Neutrophil (primary cell): Measurements from ENCODE around the gene TRAF1.

Source experiments
- H3K27ac ChIP-seq: fragments of 200-600 bp; sonication (generic); 2 replicates; pipeline ENCODE4 v1.5.1; 2016; ENCODE audit warnings: mild to moderate bottlenecking, moderate library complexity
- H3K27me3 ChIP-seq: fragments of 200-600 bp; sonication (generic); 2 replicates; pipeline ENCODE4 v1.6.0; 2016; ENCODE audit warnings: mild to moderate bottlenecking
- H3K36me3 ChIP-seq: fragments of 200-600 bp; sonication (generic); 2 replicates; pipeline ENCODE4 v1.5.1; 2017
- H3K4me1 ChIP-seq, 2 experiments: fragments of 200-600 bp in 1 of 2; sonication (generic) in 1 of 2; 1 replicate in 1 of 2; 2 replicates in 1 of 2; pipeline versions ENCODE4 v1.5.1 to v1.6.1; 2013 to 2016; ENCODE audit warnings: low read depth in 1 of 2, low read length in 1 of 2, mild to moderate bottlenecking in 1 of 2, moderate library complexity in 1 of 2; ENCODE audit not compliant: control insufficient read depth in 1 of 2, insufficient read depth in 1 of 2
- H3K4me3 ChIP-seq, 2 experiments: fragments of 200-600 bp in 1 of 2; sonication (generic) in 1 of 2; 1 replicate in 1 of 2; 2 replicates in 1 of 2; pipeline ENCODE4 v1.5.1; 2013 to 2016; ENCODE audit warnings: low read depth in 1 of 2, low read length in 1 of 2, mild to moderate bottlenecking in 1 of 2, moderate library complexity in 1 of 2
- H3K9me3 ChIP-seq: fragments of 200-600 bp; sonication (generic); 2 replicates; pipeline ENCODE4 v1.5.1; 2016
- TF ChIP-seq, protein P1 (sequence below): fragments of 200-600 bp; sonication (generic); IDR thresholded peaks from 2 replicates; pipeline ENCODE4 v1.5.1; 2016; ENCODE audit warnings: antibody characterized with exemption

TRAF1 gene

DNA sequence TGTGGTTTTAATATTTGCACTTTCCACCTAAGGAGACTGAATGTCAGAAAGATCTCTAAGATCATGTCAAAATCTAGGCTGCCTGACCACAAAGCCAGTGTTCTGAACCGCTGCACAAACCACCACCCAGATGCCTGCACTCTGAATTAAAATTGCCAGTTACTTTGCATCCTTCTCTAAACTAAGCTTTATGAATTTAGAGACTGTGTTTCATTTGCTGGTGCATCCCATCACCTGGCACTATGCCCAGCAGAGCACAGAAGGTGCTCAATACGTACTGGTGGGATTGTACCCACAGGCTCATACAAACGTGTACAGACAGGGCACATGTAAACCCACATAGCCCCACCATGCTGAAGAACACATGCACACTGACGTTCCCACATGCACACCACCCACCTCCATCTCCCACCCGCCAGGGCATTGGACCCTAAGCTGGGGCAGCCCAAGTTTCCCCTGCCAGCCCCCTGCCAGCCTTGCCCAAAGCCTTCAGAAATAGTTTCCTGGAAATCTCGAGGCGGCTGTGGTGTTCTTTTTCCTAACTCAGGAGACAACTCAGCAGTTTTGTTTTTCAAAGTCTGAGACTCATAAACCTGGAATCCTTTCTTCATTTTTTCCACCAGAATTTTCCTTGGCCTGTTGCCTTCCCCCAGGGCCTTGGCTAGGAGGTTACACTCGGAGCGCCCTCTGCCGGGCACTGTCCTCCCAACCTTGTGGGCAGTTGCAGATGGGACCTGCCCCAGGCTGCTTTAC, 9.6 kb upstream of the TRAF1 start:
- Histone ChIP-seq H3K27me3 (no peaks in the 10 kb centered on the region), H3K36me3 (no peaks in the 10 kb centered on the region), H3K27ac (peak overlapping the region; percentile 49), H3K4me1 (peaks cover 35 to 37% of the 10 kb centered on the region in 2 experiments), H3K4me3 (no peak overlapping the region), H3K9me3 (no peaks in the 10 kb centered on the region)
- TF ChIP-seq, protein P1, sequence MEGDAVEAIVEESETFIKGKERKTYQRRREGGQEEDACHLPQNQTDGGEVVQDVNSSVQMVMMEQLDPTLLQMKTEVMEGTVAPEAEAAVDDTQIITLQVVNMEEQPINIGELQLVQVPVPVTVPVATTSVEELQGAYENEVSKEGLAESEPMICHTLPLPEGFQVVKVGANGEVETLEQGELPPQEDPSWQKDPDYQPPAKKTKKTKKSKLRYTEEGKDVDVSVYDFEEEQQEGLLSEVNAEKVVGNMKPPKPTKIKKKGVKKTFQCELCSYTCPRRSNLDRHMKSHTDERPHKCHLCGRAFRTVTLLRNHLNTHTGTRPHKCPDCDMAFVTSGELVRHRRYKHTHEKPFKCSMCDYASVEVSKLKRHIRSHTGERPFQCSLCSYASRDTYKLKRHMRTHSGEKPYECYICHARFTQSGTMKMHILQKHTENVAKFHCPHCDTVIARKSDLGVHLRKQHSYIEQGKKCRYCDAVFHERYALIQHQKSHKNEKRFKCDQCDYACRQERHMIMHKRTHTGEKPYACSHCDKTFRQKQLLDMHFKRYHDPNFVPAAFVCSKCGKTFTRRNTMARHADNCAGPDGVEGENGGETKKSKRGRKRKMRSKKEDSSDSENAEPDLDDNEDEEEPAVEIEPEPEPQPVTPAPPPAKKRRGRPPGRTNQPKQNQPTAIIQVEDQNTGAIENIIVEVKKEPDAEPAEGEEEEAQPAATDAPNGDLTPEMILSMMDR: peak; percentile 78

DNA sequence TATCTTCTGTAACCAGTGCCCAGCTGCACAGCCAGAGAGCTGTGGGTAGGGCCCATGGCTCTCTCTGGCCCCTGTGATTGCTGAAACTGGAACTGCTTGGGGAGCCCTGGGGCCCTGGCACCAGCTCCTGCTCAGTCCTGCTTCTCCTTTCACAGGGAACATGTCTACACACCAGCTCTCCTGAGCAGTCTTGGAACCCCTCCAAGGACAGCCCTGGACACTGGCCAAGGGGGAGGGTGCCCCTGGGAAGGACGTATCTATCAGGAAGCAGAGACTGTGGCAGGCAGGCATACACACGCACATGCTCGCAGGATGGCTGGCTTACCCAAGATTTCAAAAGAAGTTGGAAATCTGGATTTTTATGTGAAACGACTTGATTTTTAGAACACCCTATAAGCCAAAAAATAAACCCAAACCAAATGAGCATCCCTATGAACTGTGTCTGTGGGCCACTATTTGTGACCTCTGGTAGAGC, 8.8 kb upstream of the TRAF1 start:
- no peaks in the 10 kb centered on the region for H3K27me3 ChIP-seq
- no peaks in the 10 kb centered on the region for H3K9me3 ChIP-seq
- H3K4me1 ChIP-seq: peaks cover 36 to 39% of the 10 kb centered on the region in 2 experiments
- no peaks in the 10 kb centered on the region for H3K36me3 ChIP-seq
- H3K27ac ChIP-seq: peak overlapping the region; percentile 49
- TF ChIP-seq, protein P1: no peak
- H3K4me3 ChIP-seq: no peak overlapping the region

DNA sequence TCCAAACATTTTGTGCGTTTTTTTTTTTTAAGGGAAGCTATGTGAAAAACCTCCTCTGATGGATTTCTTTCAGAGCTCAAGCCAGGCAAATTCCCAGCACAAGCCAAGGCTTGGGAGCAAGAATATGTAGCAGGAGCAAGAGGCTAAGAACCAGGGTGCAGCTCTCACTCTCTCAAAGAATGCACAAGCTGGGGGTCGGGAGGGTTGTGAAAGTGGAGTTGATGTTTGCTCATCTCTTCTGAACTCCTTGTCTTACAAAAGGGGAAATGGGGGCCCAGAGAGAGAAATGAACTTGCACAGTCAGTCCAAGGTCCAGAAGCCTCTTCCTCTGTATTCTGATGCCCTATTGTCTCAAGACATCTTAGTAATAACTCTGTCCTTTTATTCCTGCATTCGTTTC, 7.7 kb upstream of the TRAF1 start:
- no peak overlapping the region for H3K4me3 ChIP-seq
- no peaks in the 10 kb centered on the region for H3K27me3 ChIP-seq
- H3K9me3 ChIP-seq: no peaks in the 10 kb centered on the region
- no peaks in the 10 kb centered on the region for H3K36me3 ChIP-seq
- H3K4me1 ChIP-seq: peaks cover 40 to 43% of the 10 kb centered on the region in 2 experiments
- TF ChIP-seq, protein P1: no peak
- peak overlapping the region; percentile 49 for H3K27ac ChIP-seq

DNA sequence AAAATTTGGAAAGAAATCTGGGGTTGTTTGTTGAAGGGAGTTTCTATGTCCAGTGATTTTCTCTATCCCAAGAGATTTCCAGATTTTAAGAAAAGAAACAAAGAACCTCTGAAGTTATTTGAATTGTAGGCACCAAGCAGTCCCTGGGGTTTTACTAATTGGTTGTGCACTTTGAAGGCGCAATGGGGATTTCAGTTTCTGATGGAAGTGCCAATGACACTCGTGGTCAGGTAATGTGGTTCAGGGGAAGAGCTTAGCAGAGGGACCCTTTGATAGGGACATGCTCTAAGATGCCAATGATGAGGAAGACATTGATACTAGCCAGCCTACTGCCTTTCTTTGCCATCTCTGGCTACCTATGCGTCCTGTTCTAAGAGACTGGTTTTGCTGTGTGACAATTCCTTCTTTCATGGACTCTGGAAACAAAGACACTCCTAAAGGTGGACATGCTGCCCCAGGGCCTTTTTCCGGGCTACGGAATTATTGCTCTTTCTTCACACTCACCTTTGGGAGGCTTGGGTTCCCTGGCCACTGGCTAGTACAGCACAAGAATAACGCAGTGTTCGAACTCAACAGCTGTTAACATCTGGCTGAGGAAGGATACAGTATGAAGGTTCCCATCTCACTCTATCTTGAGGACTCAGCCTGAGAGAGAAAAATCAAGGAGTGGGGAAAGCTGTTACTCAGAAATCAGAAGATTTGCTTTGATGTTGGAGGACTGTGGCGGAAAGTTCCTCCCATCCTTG, 6.9 kb upstream of the TRAF1 start:
- Histone ChIP-seq H3K36me3 (no peaks in the 10 kb centered on the region), H3K9me3 (no peaks in the 10 kb centered on the region), H3K4me1 (peaks cover 46 to 48% of the 10 kb centered on the region in 2 experiments), H3K4me3 (no peak overlapping the region), H3K27ac (no peak overlapping the region), H3K27me3 (no peaks in the 10 kb centered on the region)
- TF ChIP-seq, protein P1: no peak

DNA sequence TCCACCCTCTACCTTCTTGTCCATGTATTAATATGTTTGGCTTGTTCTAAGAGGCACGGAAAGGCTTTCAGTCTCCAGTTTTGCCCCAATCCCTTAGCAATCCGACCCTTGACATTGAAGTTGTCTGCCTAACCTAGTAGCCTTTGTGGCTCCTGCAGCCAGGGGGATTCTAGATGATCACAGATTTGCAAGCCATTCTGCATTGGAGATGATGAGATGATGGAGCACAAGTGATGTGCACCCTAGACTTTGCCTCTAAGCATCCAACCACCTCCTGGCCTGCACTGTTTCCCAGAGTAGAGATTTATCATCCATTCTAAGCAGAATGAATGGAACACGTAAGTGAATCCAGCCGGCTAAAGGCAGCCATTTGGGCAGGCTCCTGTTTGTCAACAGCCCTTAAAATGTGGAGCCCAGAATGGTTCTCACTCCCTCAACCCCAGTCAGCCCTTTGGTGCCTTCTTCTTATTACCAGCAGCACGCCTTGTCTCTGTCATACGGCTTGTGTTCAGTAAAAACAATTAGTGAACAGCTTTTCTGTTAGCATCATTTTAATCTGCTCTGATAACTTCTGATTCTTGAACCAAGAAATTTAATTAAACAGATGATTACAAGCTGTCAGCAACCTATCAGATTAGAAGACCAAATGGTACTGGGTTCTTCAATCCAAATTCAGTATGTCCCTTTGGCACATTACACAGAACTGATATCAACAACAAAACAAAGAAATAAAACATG, 5.7 kb upstream of the TRAF1 start:
- H3K4me3 ChIP-seq: no peak overlapping the region
- no peaks in the 10 kb centered on the region for H3K9me3 ChIP-seq
- H3K4me1 ChIP-seq: peaks cover 58 to 60% of the 10 kb centered on the region in 2 experiments
- no peaks in the 10 kb centered on the region for H3K27me3 ChIP-seq
- no peaks in the 10 kb centered on the region for H3K36me3 ChIP-seq
- H3K27ac ChIP-seq: no peak overlapping the region
- TF ChIP-seq, protein P1: no peak
